Ureter (tissue), 1 donor: Measurements from ENCODE around the gene IFNL3. TPM values are rescaled to one million over a fixed set of nuclear protein-coding genes. Genes with fewer than 3 reads are reported as not detected.
"Not testable (repeated sequence)": the region's sequence is repeated elsewhere in the genome, so short reads cannot be mapped to it uniquely, and the experiment has no call there.

ENCODE experiments used
- DNase-seq: peaks from one replicate; pipeline ENCODE4 v3.0.0-alpha.2; 2020; ENCODE audit warnings: low spot score
- total RNA-seq: library from RNA; stranded (reverse); gene quantifications from one replicate; pipeline ENCODE4 v1.2.4, GENCODE V29; 2023
- donor health status: DM: yes; HTN: yes; CAD: no.

IFNL3 gene
- total RNA-seq, 1 donor from 2014 or later: not detected

DNA sequence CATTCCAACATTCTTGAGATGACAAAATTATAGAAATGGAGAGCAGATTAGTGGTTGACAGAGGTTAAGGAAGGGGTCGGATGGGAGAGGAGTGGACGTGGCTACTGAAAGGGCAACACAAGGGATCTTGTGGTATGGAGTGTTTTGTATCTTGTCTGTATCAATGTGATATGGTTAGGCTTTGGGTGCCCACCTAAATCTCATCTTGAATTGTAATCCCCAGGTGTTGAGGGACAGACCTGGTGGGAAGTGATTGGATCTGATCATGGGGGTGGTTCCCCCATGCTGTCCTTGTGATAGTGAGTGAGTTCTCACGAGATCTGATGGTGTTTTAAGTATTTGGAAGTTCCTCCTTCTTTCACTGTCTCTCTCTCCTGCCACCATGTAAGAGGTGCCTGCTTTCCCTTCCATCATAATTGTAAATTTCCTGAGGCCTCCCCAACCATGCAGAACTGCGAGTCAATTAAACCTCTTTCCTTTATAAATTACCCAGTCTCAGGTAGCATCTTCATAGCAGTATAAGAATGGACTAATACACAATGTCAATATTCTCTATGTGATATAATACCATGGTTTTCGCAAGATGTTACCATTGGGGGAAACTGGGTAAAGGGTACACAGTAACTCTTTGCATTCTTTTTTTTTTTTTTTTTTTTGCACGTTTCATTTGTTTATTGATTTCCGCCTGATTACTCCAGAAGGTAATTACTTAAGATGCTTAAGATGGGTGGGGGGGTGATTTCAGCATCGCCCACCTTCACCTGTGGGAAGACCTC is 8.8 kb upstream of the IFNL3 start:
- DNase-seq: no peak

DNA sequence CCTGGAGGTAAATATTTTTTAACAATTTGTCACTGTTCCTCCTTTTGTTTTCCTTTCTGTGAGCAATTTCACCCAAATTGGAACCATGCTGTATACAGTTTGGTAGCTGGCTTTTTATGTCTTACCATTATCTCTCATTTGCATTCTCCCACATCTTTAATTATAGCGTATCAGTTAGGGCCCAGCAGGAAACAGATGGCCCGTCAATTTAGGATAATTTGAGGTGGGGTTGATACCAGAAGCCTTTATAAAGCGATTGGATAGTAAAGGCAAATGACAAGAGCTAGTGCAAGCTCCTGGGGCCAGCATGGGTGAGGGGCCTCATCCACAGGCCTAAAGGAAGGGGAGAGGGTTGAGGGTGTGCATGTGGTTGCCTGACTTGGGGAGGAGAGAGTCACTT is 7.7 kb upstream of the IFNL3 start:
- no peak for DNase-seq

DNA sequence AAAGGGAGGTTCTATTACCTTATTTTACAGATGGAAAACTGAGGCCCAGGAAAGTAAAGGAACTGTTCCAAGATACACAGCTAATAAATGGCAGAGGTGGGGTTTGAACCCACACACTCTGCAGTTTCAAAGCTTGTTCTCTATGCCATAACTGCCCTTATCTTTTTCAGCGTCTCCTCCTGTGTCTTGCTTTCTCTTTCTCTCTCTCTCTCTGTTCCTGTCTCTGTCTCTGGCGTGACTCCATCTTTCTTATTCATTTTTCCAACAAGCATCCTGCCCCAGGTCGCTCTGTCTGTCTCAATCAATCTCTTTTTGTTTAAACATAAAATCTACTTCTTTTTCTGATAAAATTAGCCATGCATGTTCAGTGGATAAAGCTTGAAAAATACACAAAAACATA is 7.0 kb upstream of the IFNL3 start:
- DNase-seq: no peak

DNA sequence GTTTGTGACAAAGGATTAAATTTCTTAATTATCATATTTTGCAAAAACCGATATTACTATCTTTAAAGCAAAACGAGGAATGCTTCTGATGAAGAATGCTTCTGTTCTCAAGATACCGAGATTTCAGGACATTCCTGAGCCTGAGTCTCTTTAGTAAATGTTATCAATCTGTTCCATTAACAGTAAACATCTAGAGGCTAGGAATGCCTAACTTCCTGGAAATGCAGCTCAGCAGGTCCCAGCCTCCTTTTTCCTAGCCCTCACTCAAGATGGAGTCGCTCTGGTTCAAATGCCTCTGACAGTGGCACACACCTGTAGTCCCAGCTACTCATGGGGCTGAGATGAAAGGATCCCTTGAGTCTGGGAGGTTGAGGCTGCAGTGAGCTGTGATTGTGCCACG is 6.3 kb upstream of the IFNL3 start:
- DNase-seq: no peak

DNA sequence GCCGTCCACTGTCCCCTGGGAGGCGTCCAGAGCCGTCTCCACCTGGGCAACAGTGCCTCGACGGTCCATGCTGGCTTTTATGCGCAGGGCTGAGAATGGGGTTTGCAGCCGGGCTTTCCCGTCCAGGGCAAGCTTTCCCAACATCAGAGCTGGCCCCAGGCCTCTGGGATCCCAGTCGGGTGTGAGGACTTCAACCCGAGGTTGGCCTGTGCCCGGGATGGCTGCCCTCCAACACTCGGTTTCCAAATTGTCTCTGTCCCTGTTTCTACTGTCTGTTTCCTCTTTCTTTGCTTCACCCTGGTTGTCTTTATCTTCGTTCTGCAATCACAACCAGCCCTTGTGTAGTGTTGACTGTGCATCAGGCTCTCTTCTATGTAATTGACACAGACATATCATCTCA is 4.0 kb upstream of the IFNL3 start, which contains the start of gene IFNL4:
IFNL4 (minus strand) TSS at position 51 of the 400 bp plus-strand sequence.
- DNase-seq: no peak

DNA sequence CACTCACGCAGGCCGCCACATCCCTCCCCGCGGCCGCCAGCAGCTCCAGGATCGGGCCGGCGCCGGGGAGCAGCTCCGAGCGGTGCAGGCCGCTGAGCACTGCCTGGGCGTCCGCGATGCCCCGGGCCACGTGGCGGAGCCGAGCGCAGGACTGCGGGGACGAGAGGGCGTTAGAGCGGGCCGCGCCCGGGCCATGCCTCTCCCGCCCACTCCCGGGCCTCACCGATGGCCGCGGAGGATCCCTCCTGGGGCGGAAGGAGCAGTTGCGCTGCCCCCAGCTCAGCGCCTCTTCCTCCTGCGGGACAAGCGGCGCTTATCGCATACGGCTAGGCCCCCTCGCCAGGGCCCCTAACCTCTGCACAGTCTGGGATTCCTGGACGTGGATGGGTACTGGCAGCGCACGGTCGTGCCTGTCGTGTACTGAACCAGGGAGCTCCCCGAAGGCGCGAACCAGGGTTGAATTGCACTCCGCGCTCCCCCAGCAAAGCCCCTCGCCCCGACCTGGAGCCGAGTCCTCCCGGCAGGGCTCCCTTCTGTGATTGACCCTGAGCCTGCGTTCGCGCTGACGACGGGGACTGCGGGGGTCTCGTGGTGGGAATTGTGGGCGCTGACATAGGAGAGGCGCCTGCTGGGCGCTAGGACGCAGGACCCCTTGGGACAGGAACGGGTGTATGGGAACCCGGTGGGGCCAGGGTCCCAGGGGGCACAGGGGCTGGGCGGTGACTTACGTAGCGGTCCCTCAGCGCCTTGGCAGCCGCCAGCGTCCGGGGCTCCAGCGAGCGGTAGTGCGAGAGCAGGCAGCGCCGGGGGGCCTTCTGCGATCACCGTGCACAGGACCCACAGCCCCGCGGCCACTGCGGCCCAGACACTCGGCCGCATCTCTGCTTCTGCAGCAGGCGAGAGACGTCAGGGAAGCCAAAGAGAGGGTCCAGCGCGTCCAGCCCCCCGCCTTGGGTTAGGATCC is 3.2 kb upstream of the IFNL3 start:
- DNase-seq: no peak

DNA sequence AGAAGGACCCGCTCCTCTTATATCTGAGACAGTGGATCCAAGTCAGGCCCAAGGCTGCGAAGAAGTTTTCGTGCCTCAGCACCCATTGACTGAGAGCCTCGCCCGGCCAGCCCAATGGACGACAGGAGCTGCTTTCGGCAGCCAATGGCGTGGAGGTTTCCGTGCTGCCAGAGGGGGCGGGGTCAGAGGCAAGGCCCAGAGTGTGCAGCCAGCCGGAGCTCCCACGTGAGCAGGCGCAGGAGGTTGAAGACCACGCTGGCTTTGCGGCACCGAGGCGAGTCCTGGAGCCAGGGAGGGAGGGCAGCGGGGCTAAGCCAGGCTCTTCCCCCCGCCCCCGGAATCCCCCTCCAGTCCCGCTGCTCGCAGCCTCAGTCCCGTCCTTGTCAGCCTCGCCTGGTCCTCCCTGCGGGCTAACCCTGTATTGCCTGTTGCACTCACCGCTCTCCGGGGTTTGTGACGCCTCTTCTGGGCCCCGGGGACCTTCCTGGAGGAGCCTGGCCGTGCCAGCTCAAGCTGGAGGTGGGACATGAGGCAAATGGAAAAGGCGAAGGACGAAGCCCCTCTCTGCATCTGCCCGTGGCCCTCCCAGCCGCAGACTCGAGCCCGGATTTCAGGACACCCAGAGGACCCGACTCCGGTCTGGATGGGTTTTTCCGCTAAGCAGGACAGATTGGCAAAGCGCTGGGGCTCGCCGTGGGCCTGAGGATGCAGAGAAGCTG is 2.3 kb upstream of the IFNL3 start:
- DNase-seq: no peak

DNA sequence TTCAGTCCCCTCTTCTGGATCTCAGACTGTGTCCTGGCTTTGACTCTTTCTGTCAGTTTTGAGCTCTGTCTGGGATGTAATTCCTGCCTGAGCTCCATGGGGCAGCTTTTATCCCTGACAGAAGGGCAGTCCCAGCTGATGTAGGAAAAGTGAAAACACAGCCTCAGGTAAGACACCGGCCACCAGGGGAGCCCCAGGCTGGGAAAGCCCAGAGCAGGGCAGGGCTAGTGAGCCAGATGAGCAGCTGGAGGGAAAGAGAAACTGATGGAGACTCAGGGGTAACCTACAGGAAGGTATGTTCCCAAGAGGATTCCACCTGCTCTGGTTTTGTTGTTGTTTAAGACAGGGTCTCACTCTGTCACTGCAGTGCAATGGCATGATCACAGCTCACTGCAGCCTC is 360 bp upstream of the IFNL3 start:
- DNase-seq: not testable (repeated sequence)

DNA sequence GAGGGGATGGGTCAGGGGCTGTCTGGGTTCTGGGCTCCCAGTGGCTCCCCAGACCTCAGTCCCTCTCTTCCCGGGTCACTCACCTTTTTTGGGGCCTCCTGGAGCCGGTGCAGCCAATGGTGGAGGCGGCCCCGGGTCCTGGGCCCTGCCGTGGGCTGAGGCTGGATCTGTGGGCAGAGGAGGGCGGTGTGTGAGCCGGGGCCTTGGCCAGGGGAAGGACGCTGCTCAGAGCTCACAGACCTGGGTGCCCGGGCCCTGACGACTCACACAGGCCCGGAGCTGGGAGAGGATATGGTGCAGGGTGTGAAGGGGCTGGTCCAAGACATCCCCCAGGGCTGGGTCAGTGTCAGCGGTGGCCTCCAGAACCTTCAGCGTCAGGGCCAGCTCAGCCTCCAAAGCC is 1.1 kb downstream of the IFNL3 start:
- not testable (repeated sequence) for DNase-seq

DNA sequence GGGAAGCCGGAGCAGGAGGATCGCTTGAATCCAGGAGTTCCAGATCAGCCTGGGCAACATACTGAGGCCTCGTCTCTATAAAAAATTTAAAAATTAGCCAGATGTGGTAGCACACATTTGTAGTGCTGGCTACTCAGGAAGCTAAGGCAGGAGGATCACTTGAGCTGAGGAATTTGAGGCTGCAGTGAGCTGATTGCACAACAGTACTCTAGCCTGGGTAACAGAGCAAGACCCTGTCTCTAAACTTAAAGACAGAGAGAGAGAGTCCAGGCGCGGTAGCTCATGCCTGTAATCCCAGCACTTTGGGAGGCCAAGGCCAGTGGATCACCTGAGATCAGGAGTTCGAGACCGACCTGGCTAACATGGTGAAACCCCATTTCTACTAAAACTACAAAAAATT is 4.4 kb downstream of the IFNL3 start:
- no peak for DNase-seq

DNA sequence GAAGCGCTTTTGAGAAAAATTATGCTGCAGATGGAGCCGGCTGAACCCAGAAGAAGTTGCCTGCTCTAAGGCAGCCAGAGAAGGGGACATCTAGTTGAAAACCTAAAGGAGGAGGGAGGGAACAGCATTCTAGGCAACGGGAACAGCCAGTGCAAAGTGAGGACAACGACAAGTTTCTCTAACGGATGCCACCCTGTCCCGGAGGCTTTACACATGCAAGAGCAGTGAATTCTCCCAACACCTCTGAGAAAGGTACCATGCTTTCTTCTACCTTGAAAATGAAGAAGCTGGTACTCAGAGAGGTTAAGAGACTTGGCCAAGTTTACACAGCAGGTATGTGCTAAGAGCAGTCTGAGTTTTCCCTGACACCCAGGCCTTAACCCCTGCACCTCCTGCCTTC is 5.9 kb downstream of the IFNL3 start:
- no peak for DNase-seq

DNA sequence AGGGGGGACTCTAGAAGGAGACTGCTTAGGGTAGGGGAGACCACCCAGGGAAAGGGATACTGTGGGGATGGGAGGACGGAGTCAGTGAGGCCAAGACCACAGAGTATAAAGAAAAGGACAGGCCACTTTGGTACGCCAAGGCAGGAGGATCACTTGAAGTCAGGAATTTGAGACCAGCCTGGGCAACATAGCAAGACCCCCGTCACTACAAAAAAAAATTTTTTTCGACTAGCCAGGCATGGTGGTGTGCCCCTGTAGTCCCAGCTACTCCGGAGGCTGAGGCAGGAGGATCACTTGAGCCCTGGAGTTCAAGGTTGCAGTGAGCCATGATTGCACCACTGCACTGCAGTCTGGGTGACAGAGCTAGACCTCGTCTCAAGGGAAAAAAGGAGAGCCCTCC is 6.6 kb downstream of the IFNL3 start:
- DNase-seq: no peak

DNA sequence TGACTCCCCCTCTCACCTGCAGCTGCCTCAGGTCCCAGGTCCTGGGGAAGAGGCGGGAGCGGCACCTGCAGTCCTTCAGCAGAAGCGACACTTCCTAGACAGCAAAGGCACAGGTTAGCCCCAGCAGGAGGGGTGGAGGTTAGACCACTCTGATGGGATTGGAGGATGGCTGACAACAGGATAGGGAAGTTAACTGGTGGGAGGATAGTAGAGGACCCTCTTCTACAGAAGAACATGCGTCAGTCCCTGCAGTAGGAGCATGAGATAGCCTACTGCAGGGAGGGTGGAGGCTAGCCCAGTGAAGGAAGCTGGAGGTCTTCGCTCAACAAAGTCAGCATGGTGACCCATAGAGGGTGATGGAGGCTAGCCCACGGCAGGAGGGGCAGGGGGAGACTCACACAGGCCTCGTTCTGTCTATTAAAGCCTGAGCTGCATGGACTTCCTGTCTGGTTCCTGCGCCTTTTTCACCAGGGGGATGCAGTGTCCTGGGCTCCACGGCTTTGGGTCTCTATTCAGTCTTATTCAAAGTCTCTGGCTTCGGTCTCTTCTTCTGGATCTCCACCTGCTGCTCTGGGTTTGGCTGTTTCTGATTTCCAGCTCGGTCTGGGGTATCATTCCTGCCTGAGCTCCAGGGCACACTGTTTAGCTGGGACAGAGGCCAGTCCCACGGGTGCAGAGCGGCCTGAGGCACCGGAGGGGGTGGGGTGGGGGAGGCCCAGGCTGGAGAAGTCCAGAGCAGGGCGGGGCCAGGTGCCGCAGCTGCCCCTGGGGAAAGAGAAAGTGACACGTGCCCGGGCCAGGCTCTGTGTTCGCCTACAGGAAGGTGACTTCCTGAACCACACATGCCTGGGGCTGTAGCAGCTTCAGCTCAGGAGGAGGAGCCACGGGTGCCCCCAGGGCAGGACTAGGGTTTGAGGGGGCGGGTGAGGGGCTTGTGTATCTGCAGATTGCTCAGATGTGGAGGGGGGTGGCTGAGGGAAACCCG is 7.3 kb downstream of the IFNL3 start:
- peak; percentile 84 for DNase-seq

DNA sequence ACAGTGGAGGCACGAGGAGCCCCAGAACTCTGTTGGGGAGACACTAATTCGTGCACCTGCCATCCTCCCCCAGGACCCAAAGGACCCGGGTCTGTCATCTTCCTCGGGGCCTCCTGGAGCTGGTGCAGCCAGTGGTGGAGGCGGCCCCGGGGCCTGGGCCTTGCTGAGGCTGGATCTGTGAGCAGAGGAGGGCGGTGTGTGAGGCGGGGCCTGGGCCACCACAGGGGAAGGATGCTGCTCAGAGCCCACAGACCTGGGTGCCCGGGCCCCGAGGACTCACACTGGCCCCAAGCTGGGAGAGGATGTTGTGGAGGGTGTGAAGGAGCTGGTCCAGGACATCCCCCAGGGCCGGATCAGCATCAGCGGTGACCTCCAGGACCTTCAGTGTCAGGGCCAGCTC is 8.3 kb downstream of the IFNL3 start:
- DNase-seq: no peak

DNA sequence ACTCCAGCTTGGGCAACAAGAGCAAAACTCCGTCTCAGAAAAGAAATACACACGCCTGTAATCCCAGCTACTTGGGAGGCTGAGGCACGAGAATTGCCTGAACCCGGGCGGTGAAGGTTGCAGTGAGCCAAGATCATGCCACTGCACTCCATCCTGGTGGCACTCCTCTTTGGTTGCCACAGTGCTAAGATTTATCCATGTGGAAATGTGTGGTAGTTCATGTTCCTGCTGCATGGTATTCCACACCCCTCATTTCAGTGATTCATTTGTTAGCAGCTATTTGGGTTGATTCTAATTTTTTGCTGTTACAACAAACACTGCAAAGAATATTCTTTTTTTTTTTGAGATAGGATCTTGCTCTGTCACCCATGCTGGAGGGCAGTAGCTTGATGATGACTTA is 12.1 kb downstream of the IFNL3 start:
- DNase-seq: no peak

DNA sequence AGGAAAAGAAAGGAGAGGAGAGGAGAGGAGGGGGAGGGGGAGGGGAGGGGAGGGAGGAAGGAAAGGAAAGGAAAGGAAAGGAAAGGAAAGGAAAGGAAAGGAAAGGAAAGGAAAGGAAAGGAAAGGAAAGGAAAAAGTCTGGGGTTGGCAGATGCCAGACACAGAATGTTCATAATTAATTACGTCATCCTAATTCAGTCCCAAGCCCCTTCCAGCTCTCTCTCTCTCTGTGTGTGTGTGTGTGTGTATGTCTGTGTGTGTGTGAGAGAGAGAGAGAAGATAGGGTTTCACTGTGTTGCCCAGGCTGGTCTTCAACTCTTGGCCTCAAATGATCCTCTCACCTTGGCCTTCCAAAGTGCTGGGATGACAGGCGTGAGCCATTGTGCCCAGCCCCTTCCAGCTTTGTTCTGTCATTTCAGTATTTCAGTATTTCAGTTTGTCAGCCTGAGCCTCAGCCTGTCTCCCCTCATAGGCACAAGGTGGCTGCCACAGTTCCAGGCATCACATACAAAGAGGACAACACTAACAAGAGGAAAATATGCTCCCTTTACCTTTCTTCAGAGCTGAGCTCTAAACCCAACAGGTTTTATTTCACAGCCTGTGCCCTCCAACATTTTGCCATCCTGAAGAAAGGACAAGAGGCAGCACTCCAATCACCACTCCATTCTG is 14.6 kb downstream of the IFNL3 start:
- DNase-seq: no peak

DNA sequence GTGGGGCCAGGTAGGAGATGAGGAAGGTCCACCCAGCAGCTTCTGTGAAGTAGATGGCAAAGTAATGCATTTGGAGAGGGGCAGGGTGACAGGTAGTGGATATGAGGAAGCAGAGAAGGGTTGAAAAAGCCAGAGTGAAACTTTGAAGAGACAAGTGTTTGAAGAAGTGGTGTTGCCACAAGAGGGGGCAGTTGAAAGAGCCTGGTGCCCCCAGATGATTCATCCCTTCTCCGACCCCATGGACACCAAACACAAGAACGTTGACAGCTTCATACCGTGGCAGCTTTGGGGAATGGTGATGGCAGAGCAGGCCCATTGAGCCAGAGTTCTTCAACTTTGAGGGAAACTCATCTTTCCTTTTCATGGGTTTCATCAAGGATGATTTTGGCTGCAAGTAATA is 19.9 kb downstream of the IFNL3 start:
- DNase-seq: no peak

DNA sequence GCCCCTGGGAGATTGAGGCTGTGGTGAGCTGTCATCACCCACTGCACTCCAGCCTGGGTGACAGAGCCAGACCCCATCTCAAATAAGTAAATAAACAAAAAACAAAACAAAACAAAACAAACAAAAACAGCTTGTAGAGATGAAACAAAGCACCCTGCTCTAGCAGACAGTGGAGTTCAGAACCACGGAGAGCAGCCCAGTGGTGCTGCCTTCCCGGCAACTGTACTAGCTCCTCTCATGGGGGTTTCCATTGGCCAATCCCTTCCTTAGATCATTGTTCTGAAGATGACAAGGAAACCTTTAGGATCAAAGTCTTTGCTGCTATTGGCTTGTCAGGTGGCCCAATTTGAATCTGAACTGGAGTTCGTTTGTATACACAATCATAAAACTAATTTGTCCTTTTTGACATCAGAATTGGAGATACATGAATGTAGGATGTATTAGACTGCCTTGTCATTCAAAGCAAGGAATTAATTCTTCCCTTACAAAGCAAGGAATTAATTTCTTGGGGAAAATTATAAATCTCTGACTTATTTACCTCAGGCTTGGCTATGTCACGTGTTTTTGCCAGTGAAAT is 21.0 kb downstream of the IFNL3 start:
- no peak for DNase-seq

DNA sequence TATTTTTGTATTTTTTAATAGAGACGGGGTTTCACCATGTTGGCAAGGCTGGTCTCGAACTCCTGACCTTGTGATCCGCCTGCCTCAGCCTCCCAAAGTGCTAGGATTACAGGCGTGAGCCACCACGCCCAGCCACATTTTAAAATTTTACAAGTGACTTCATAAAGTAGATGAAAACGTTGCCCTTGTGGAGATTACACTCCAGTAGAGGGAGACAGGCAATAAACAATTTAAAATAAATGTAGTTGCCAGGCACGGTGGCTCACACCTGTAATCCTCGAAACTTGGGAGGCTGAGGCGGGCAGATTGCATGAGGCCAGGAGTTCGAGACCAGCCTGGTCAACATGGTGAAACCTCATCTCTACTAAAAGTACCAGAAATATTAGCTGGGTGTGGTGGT is 25.7 kb downstream of the IFNL3 start:
- DNase-seq: not testable (repeated sequence)
